OCI-LY7 (cell line): ENCODE measurements around the gene PSD4. TPM values are rescaled to one million over a fixed set of nuclear protein-coding genes. Genes with fewer than 3 reads are reported as not detected.
A peak's percentile ranks its signal among the peaks of the same experiment; 100 is the strongest.

Experiments used
- BruUV-seq: library from RNA; stranded (reverse); fragments of 400-500 nt; replicated peaks from 2 replicates; lab custom pipeline; 2021; lab: Mats Ljungman, UMichigan
- CTCF ChIA-PET: fragments of 300-600 bp; sonication (Branson Sonifier 250); formaldehyde crosslinking; loops from one replicate; lab custom pipeline; 2022; ENCODE audit warnings: antibody characterized with exemption; ENCODE audit not compliant: unreplicated experiment; lab: Charles Lee
- POLR2A ChIA-PET: fragments of 300-600 bp; sonication (Branson Sonifier 250); formaldehyde crosslinking; loops from one replicate; lab custom pipeline; 2022; ENCODE audit warnings: antibody characterized with exemption; lab: Charles Lee
- DNase-seq: peaks from one replicate; pipeline ENCODE4 v3.0.0-alpha.2; 2015; ENCODE audit warnings: low spot score
- H2AFZ ChIP-seq: fragments of 200-600 bp; sonication (generic), shearing (Covaris generic); 2 replicates; pipeline ENCODE4 v1.6.1; 2014; ENCODE audit warnings: mild to moderate bottlenecking, antibody characterized with exemption, low read length, moderate library complexity
- H3K27ac ChIP-seq: fragments of 200-600 bp; sonication (generic); 2 replicates; pipeline ENCODE4 v1.5.1; 2014; ENCODE audit warnings: mixed run types, low read depth, mild to moderate bottlenecking, moderate library complexity, low read length, inconsistent platforms; ENCODE audit not compliant: poor library complexity, severe bottlenecking
- H3K36me3 ChIP-seq: fragments of 200-600 bp; sonication (generic); 2 replicates; pipeline ENCODE4 v1.6.1; 2014; ENCODE audit warnings: mild to moderate bottlenecking, antibody characterized with exemption, low read length, moderate library complexity, mixed read lengths; ENCODE audit not compliant: insufficient read depth
- H3K4me1 ChIP-seq: fragments of 200-600 bp; sonication (generic); 2 replicates; pipeline ENCODE4 v1.5.1; 2014; ENCODE audit warnings: mild to moderate bottlenecking, low read length; ENCODE audit not compliant: insufficient read depth, poor library complexity, severe bottlenecking
- H3K4me2 ChIP-seq: fragments of 200-600 bp; sonication (generic); 2 replicates; pipeline ENCODE4 v1.6.1; 2014; ENCODE audit warnings: mild to moderate bottlenecking, low read length
- H3K4me3 ChIP-seq: fragments of 200-600 bp; sonication (generic); 2 replicates; pipeline ENCODE4 v1.5.1; 2014; ENCODE audit warnings: mild to moderate bottlenecking, low read depth, low read length; ENCODE audit not compliant: poor library complexity, severe bottlenecking
- H3K79me2 ChIP-seq: fragments of 200-600 bp; sonication (generic); 2 replicates; pipeline ENCODE4 v1.6.1; 2016; ENCODE audit warnings: low read depth, mild to moderate bottlenecking, low read length, moderate library complexity, mixed read lengths; ENCODE audit not compliant: insufficient read depth
- H3K9me2 ChIP-seq: fragments of 200-600 bp; sonication (generic); 2 replicates; pipeline ENCODE4 v1.6.1; 2016; ENCODE audit warnings: mild to moderate bottlenecking, low read length, mixed read lengths; ENCODE audit not compliant: insufficient read depth
- H3K9me3 ChIP-seq: fragments of 200-600 bp; sonication (generic); 2 replicates; pipeline ENCODE4 v1.6.1; 2014; ENCODE audit warnings: mild to moderate bottlenecking, mixed run types, low read length, mixed read lengths
- H4K20me1 ChIP-seq: fragments of 200-600 bp; sonication (generic); 2 replicates; pipeline ENCODE4 v1.6.1; 2014; ENCODE audit warnings: mild to moderate bottlenecking, antibody characterized with exemption, low read length, moderate library complexity, mixed read lengths; ENCODE audit not compliant: insufficient read depth
- CTCF ChIP-seq: fragments of 200-600 bp; sonication (generic); conservative IDR thresholded peaks from 2 replicates; pipeline ENCODE4 v1.5.1; 2014; ENCODE audit warnings: mild to moderate bottlenecking, antibody characterized with exemption, low read length, moderate library complexity, mixed read lengths
- EZH2phosphoT487 ChIP-seq: fragments of 200-600 bp; sonication (generic); IDR thresholded peaks from 2 replicates; pipeline ENCODE4 v1.6.1; 2018; ENCODE audit warnings: low read depth, borderline replicate concordance, mild to moderate bottlenecking, mixed run types, antibody characterized with exemption, low read length, moderate library complexity, mixed read lengths
- intact Hi-C: fragments of 100-400 bp; cut with micrococcal nuclease; formaldehyde crosslinking; loops from one replicate; pipeline ENCODE4 v1.10.0; 2022; ENCODE audit not compliant: unreplicated experiment
- total RNA-seq, 2 experiments: library from RNA; depleted of rRNA in 1 of 2; stranded (reverse); fragments of >200 nt in 1 of 2; shearing (Covaris generic) in 1 of 2; gene quantifications; 2 replicates each; pipeline ENCODE4 v1.2.3, GENCODE V29; 2014 to 2022

Gene PSD4
- total RNA-seq, 2 experiments from 2014 or later = 99.6 to 100 TPM

GRCh38 chr2:113182471-113183260 lies 8.9 kb downstream of the PSD4 start:
- CTCF ChIA-PET = no interaction called here
- intact Hi-C loops = no loop called here
- Histone ChIP-seq H3K9me3 (no peaks in the 10 kb centered on the region), H3K36me3 (peaks cover 80% of the 10 kb centered on the region), H3K27ac (no peak overlapping the region), H3K4me2 (no peak overlapping the region), H3K4me3 (no peak overlapping the region), H2AFZ (no peak overlapping the region), H3K9me2 (no peaks in the 10 kb centered on the region), H3K4me1 (peaks cover 6% of the 10 kb centered on the region), H3K79me2 (peaks cover 23% of the 10 kb centered on the region), H4K20me1 (peaks cover 6% of the 10 kb centered on the region)
- TF ChIP-seq EZH2phosphoT487 (no peak), CTCF (no peak)
- no peak for DNase-seq
- POLR2A ChIA-PET = interaction anchor here (1.1 to 1.7 kb wide), 2 partner anchors 7 to 44 kb away, joined by 3 to 5 read pairs; no protein-coding TSS in a partner anchor
- TSS peak; percentile 8 for BruUV-seq

- Histone ChIP-seq H3K27ac (no peak overlapping the region), H3K9me2 (no peaks in the 10 kb centered on the region), H3K4me2 (no peak overlapping the region), H3K36me3 (peaks cover 82% of the 10 kb centered on the region), H4K20me1 (peaks cover 4% of the 10 kb centered on the region), H3K4me3 (no peak overlapping the region), H3K79me2 (peaks cover 25% of the 10 kb centered on the region), H2AFZ (no peak overlapping the region), H3K9me3 (no peaks in the 10 kb centered on the region), H3K4me1 (peaks cover 6% of the 10 kb centered on the region)
- TF ChIP-seq CTCF = no peak
- no peak for TF ChIP-seq EZH2phosphoT487
- CTCF ChIA-PET = no interaction called here
- POLR2A ChIA-PET = interaction anchor here (0.7 to 1.7 kb wide), 3 partner anchors 8 to 45 kb away, joined by 3 to 5 read pairs (median 3); partner anchors contain the start of gene PSD4
- intact Hi-C loops = no loop called here
- no peak for DNase-seq
- BruUV-seq = no TSS peak
Observed at GRCh38 chr2:113183264-113183663, 9.5 kb downstream of the PSD4 start.

GRCh38 chr2:113183703-113184102 lies 9.9 kb downstream of the PSD4 start:
- no TSS peak for BruUV-seq
- Histone ChIP-seq H3K4me3 (no peak overlapping the region), H3K4me1 (peaks cover 6% of the 10 kb centered on the region), H3K79me2 (peaks cover 21% of the 10 kb centered on the region), H3K4me2 (no peak overlapping the region), H3K9me2 (no peaks in the 10 kb centered on the region), H3K9me3 (no peaks in the 10 kb centered on the region), H3K27ac (no peak overlapping the region), H3K36me3 (peaks cover 78% of the 10 kb centered on the region), H4K20me1 (no peaks in the 10 kb centered on the region), H2AFZ (no peak overlapping the region)
- no peak for TF ChIP-seq EZH2phosphoT487
- no peak for TF ChIP-seq CTCF
- no peak for DNase-seq
- CTCF ChIA-PET = interaction anchor here (1.0 kb wide), 1 partner anchor 46 kb away, joined by 3 read pairs; no protein-coding TSS in a partner anchor
- intact Hi-C loops = no loop called here
- POLR2A ChIA-PET = interaction anchor here (0.7 to 1.7 kb wide), 3 partner anchors 9 to 45 kb away, joined by 3 to 5 read pairs (median 3); partner anchors contain the start of gene PSD4
